ENCODE results near the gene TXNDC11.

The TXNDC11 gene

GRCh38 chr16:11699234-11699894, 43.3 kb downstream of the TXNDC11 start:
- Histone ChIP-seq H3K4me2 (ENCODE audit: low read length) (no peak overlapping the region), H3K4me1 (ENCODE audit: control insufficient read depth in 1 of 2, insufficient read depth in 2 of 2, low read length in 2 of 2) (no peaks in the 10 kb centered on the region), H3K9me3 (ENCODE audit: insufficient read depth, low read depth, low read length) (no peaks in the 10 kb centered on the region), H2AFZ (ENCODE audit: insufficient read depth, low read length, poor library complexity) (no peak overlapping the region), H3K14ac (ENCODE audit: low read length) (no peak overlapping the region), H3K23ac (ENCODE audit: low read length) (no peak overlapping the region), H3K4ac (ENCODE audit: low read depth, low read length) (no peak overlapping the region), H4K8ac (ENCODE audit: low read depth, low read length) (no peak overlapping the region), H3K79me2 (ENCODE audit: control insufficient read depth, insufficient read depth, low read length, poor library complexity) (no peaks in the 10 kb centered on the region), H2BK5ac (ENCODE audit: low read depth, low read length, poor library complexity) (no peak overlapping the region), H3K36me3 (ENCODE audit: control insufficient read depth in 1 of 2, insufficient read depth in 2 of 2, low read length in 2 of 2) (peaks cover 31 to 36% of the 10 kb centered on the region in 2 experiments), H2AK5ac (ENCODE audit: low read length) (no peak overlapping the region), H3K27ac (ENCODE audit: low read depth, low read length) (no peak overlapping the region), H3K9ac (ENCODE audit: low read length) (no peak overlapping the region), H3K18ac (ENCODE audit: low read length) (no peak overlapping the region), H3K79me1 (ENCODE audit: low read length) (no peaks in the 10 kb centered on the region), H2BK12ac (ENCODE audit: low read length) (no peak overlapping the region), H4K91ac (ENCODE audit: low read depth, low read length) (no peak overlapping the region), H2BK120ac (ENCODE audit: insufficient read depth, low read length, poor library complexity) (no peak overlapping the region), H3K27me3 (ENCODE audit: insufficient read depth, low read length) (no peaks in the 10 kb centered on the region), H3K4me3 (ENCODE audit: low read depth, low read length) (no peak overlapping the region), H4K12ac (ENCODE audit: low read depth, low read length) (no peak overlapping the region)
- WGBS (ENCODE audit: extremely low coverage, insufficient coverage, insufficient read length): 100% methylated on average over 1 of the region's 10 CpGs
- DNase-seq: no peak

DNA sequence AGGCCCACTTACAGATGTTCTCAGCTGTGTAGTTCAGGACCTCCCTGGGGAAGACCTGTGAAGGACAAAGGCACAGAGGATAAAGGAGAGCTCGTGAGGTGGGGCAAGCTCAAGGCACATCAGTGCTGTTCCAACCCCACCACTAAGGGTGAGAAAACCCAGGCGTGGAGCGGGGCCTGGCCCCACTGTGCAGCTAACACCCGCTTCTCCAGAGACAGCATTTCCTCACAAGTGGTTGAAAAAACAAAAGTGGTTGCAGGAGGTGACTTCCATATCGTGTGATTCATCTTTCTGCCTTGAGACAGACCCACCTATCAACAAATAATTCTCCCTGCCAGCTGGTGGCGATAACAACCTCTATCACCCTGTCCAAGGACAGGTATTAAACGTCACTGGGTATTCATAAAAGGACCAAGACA, 44.4 kb downstream of the TXNDC11 start:
- no peaks in the 10 kb centered on the region for H3K79me2 ChIP-seq (ENCODE audit: control insufficient read depth, insufficient read depth, low read length, poor library complexity)
- H4K8ac ChIP-seq (ENCODE audit: low read depth, low read length): no peak overlapping the region
- no peak overlapping the region for H2AFZ ChIP-seq (ENCODE audit: insufficient read depth, low read length, poor library complexity)
- H3K4me3 ChIP-seq (ENCODE audit: low read depth, low read length): no peak overlapping the region
- H3K79me1 ChIP-seq (ENCODE audit: low read length): no peaks in the 10 kb centered on the region
- no peak overlapping the region for H2BK5ac ChIP-seq (ENCODE audit: low read depth, low read length, poor library complexity)
- H2AK5ac ChIP-seq (ENCODE audit: low read length): no peak overlapping the region
- WGBS (ENCODE audit: extremely low coverage, insufficient coverage, insufficient read length): no CpG with 5 or more reads among the region's 7 CpGs
- no peaks in the 10 kb centered on the region for H3K27me3 ChIP-seq (ENCODE audit: insufficient read depth, low read length)
- H3K18ac ChIP-seq (ENCODE audit: low read length): no peak overlapping the region
- DNase-seq: no peak
- no peak overlapping the region for H3K9ac ChIP-seq (ENCODE audit: low read length)
- H3K9me3 ChIP-seq (ENCODE audit: insufficient read depth, low read depth, low read length): no peaks in the 10 kb centered on the region
- no peak overlapping the region for H4K91ac ChIP-seq (ENCODE audit: low read depth, low read length)
- H3K23ac ChIP-seq (ENCODE audit: low read length): no peak overlapping the region
- no peak overlapping the region for H4K12ac ChIP-seq (ENCODE audit: low read depth, low read length)
- H3K4me2 ChIP-seq (ENCODE audit: low read length): no peak overlapping the region
- H3K36me3 ChIP-seq (ENCODE audit: control insufficient read depth in 1 of 2, insufficient read depth in 2 of 2, low read length in 2 of 2): peaks cover 31 to 38% of the 10 kb centered on the region in 2 experiments
- H3K4ac ChIP-seq (ENCODE audit: low read depth, low read length): no peak overlapping the region
- no peak overlapping the region for H2BK12ac ChIP-seq (ENCODE audit: low read length)
- H3K4me1 ChIP-seq (ENCODE audit: control insufficient read depth in 1 of 2, insufficient read depth in 2 of 2, low read length in 2 of 2): no peaks in the 10 kb centered on the region
- H3K14ac ChIP-seq (ENCODE audit: low read length): no peak overlapping the region
- no peak overlapping the region for H2BK120ac ChIP-seq (ENCODE audit: insufficient read depth, low read length, poor library complexity)
- H3K27ac ChIP-seq (ENCODE audit: low read depth, low read length): no peak overlapping the region

DNA sequence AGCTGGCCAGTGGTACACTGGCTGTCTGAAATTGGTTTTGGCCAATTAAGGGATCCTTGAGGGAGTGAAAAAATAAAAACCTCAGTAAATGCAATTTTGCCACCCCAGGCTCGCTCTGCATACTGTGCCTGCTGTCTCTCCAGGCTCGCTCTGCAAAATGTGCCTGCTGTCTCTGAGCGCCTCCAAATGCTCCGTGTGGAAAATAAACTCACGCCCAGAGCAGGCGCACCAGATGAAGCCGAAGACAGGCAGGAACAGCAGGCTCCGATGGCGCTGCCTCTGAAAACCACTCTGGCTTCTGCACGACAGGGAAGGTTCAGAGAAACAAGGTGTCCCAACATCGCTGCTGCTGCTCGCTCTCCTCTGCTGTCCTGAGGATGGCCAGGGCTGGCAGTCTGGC, 45.3 kb downstream of the TXNDC11 start:
- Histone ChIP-seq H3K27ac (ENCODE audit: low read depth, low read length) (no peak overlapping the region), H3K4me3 (ENCODE audit: low read depth, low read length) (no peak overlapping the region), H2AK5ac (ENCODE audit: low read length) (no peak overlapping the region)

GRCh38 chr16:11696266-11697012, 46.2 kb downstream of the TXNDC11 start:
- Histone ChIP-seq H3K14ac (ENCODE audit: low read length) (no peak overlapping the region), H2AK5ac (ENCODE audit: low read length) (no peak overlapping the region), H2BK120ac (ENCODE audit: insufficient read depth, low read length, poor library complexity) (no peak overlapping the region), H3K23ac (ENCODE audit: low read length) (no peak overlapping the region), H2BK5ac (ENCODE audit: low read depth, low read length, poor library complexity) (no peak overlapping the region), H3K4me2 (ENCODE audit: low read length) (no peak overlapping the region), H4K12ac (ENCODE audit: low read depth, low read length) (no peak overlapping the region), H2BK12ac (ENCODE audit: low read length) (no peak overlapping the region), H3K4ac (ENCODE audit: low read depth, low read length) (no peak overlapping the region), H4K8ac (ENCODE audit: low read depth, low read length) (no peak overlapping the region), H3K36me3 (ENCODE audit: control insufficient read depth in 1 of 2, insufficient read depth in 2 of 2, low read length in 2 of 2) (peaks cover 39 to 47% of the 10 kb centered on the region in 2 experiments), H3K79me2 (ENCODE audit: control insufficient read depth, insufficient read depth, low read length, poor library complexity) (no peaks in the 10 kb centered on the region), H3K27me3 (ENCODE audit: insufficient read depth, low read length) (no peaks in the 10 kb centered on the region), H3K4me3 (ENCODE audit: low read depth, low read length) (no peak overlapping the region), H3K27ac (ENCODE audit: low read depth, low read length) (no peak overlapping the region), H3K79me1 (ENCODE audit: low read length) (no peaks in the 10 kb centered on the region), H3K9ac (ENCODE audit: low read length) (no peak overlapping the region), H2AFZ (ENCODE audit: insufficient read depth, low read length, poor library complexity) (no peak overlapping the region), H3K18ac (ENCODE audit: low read length) (no peak overlapping the region), H4K91ac (ENCODE audit: low read depth, low read length) (no peak overlapping the region), H3K4me1 (ENCODE audit: control insufficient read depth in 1 of 2, insufficient read depth in 2 of 2, low read length in 2 of 2) (no peaks in the 10 kb centered on the region), H3K9me3 (ENCODE audit: insufficient read depth, low read depth, low read length) (no peaks in the 10 kb centered on the region)
- WGBS (ENCODE audit: extremely low coverage, insufficient coverage, insufficient read length): no CpG with 5 or more reads among the region's 12 CpGs
- DNase-seq: no peak

More for the DNA sequence above, 45.3 kb downstream of the TXNDC11 start:
- Histone ChIP-seq H2AFZ (ENCODE audit: insufficient read depth, low read length, poor library complexity) (no peak overlapping the region), H3K4me2 (ENCODE audit: low read length) (no peak overlapping the region), H3K18ac (ENCODE audit: low read length) (no peak overlapping the region), H2BK5ac (ENCODE audit: low read depth, low read length, poor library complexity) (no peak overlapping the region), H3K4me1 (ENCODE audit: control insufficient read depth in 1 of 2, insufficient read depth in 2 of 2, low read length in 2 of 2) (no peaks in the 10 kb centered on the region), H4K12ac (ENCODE audit: low read depth, low read length) (no peak overlapping the region), H4K91ac (ENCODE audit: low read depth, low read length) (no peak overlapping the region), H4K8ac (ENCODE audit: low read depth, low read length) (no peak overlapping the region), H3K79me2 (ENCODE audit: control insufficient read depth, insufficient read depth, low read length, poor library complexity) (no peaks in the 10 kb centered on the region), H2BK12ac (ENCODE audit: low read length) (no peak overlapping the region), H3K79me1 (ENCODE audit: low read length) (no peaks in the 10 kb centered on the region), H3K23ac (ENCODE audit: low read length) (no peak overlapping the region), H3K9me3 (ENCODE audit: insufficient read depth, low read depth, low read length) (no peaks in the 10 kb centered on the region), H3K14ac (ENCODE audit: low read length) (no peak overlapping the region), H2BK120ac (ENCODE audit: insufficient read depth, low read length, poor library complexity) (no peak overlapping the region), H3K9ac (ENCODE audit: low read length) (no peak overlapping the region), H3K27me3 (ENCODE audit: insufficient read depth, low read length) (no peaks in the 10 kb centered on the region), H3K4ac (ENCODE audit: low read depth, low read length) (no peak overlapping the region), H3K36me3 (ENCODE audit: control insufficient read depth in 1 of 2, insufficient read depth in 2 of 2, low read length in 2 of 2) (peaks cover 33 to 42% of the 10 kb centered on the region in 2 experiments)
- no CpG with 5 or more reads among the region's 12 CpGs for WGBS (ENCODE audit: extremely low coverage, insufficient coverage, insufficient read length)
- no peak for DNase-seq
